Keratinocyte (primary cell): ENCODE data around the gene POLD4.
"Not testable (repeated sequence)": the region's sequence is repeated elsewhere in the genome, so short reads cannot be mapped to it uniquely, and the experiment has no call there.

Experiments used
- CTCF ChIP-seq, 3 experiments: IDR thresholded peaks in 1 of 3; conservative IDR thresholded peaks in 1 of 3; optimal IDR thresholded peaks in 1 of 3; 2 replicates in 2 of 3; 3 replicates in 1 of 3; pipeline versions ENCODE3 to v1.5.1; 2011; ENCODE audit warnings: low read length in 3 of 3, mild to moderate bottlenecking in 3 of 3, moderate library complexity in 2 of 3, control low read depth in 1 of 3, inconsistent platforms in 1 of 3; ENCODE audit not compliant: insufficient read depth in 2 of 3; ENCODE audit errors: extremely low read depth in 1 of 3
- EZH2 ChIP-seq: IDR thresholded peaks from one replicate; pipeline ENCODE4 v1.6.1; 2012; ENCODE audit warnings: inconsistent platforms, mild to moderate bottlenecking, low read length, moderate library complexity

GRCh38 chr11:67403085-67403484 is 49.7 kb upstream of the POLD4 start:
- TF ChIP-seq CTCF (optimal IDR thresholded peaks at IDR 0.05 in 1 of 3, IDR thresholded peaks at IDR 0.05 in 1 of 3, conservative IDR thresholded peaks at IDR 0.05 in 1 of 3; ENCODE audit: extremely low read depth in 1 of 3, insufficient read depth in 2 of 3, low read length in 3 of 3); EZH2: not testable (repeated sequence)
